Bronchial epithelial cell (primary cell): Measurements from ENCODE around the gene PRKACB. TPM values are rescaled to one million over a fixed set of nuclear protein-coding genes. Genes with fewer than 3 reads are reported as not detected.
"Not testable (repeated sequence)": the region's sequence is repeated elsewhere in the genome, so short reads cannot be mapped to it uniquely, and the experiment has no call there.

Source experiments
- DNase-seq: peaks from one replicate; pipeline ENCODE4 v3.0.0-alpha.2; 2010; ENCODE audit warnings: low read depth
- FAIRE-seq: peaks from 2 replicates; lab custom pipeline; 2011; peaks lifted over from hg19 to GRCh38; lab: Jason Lieb, UNC
- H3K27me3 ChIP-seq: 2 replicates; pipeline ENCODE4 v1.5.1; 2011; ENCODE audit warnings: low read length; ENCODE audit not compliant: control insufficient read depth, insufficient read depth
- H3K36me3 ChIP-seq: 2 replicates; pipeline ENCODE4 v1.5.1; 2011; ENCODE audit warnings: low read length; ENCODE audit not compliant: control insufficient read depth, insufficient read depth
- H3K4me3 ChIP-seq: 2 replicates; pipeline ENCODE4 v1.5.1; 2011; ENCODE audit warnings: mild to moderate bottlenecking, low read depth, low read length, control low read depth
- CTCF ChIP-seq: IDR thresholded peaks from 2 replicates; pipeline ENCODE4 v1.5.1; 2011; ENCODE audit warnings: mild to moderate bottlenecking, moderate library complexity, low read length, control low read depth, inconsistent platforms; ENCODE audit not compliant: insufficient read depth, severe bottlenecking
- total RNA-seq: library from RNA; depleted of rRNA; stranded (reverse); fragments of >200 nt; gene quantifications from 2 replicates; pipeline ENCODE4 v1.2.1, GENCODE V29; 2014

The PRKACB gene
- total RNA-seq, 1 donor from 2014 or later: 2.1 TPM

GRCh38 chr1:84225646-84226045 is 81.6 kb downstream of the PRKACB start:
- TF ChIP-seq CTCF: no peak
- FAIRE-seq: peak; percentile 89
- Histone ChIP-seq H3K36me3 (no peaks in the 10 kb centered on the region), H3K4me3 (no peak overlapping the region), H3K27me3 (no peaks in the 10 kb centered on the region)
- DNase-seq: no peak

- FAIRE-seq, H3K4me3 ChIP-seq: not testable (repeated sequence)
These were observed 88.6 kb downstream of the PRKACB start for GRCh38 chr1:84232676-84233075.

GRCh38 chr1:84236256-84236655 is 92.2 kb downstream of the PRKACB start:
- DNase-seq (no peak), FAIRE-seq (no peak)
- Histone ChIP-seq H3K36me3 (no peaks in the 10 kb centered on the region), H3K4me3 (no peak overlapping the region), H3K27me3 (no peaks in the 10 kb centered on the region)
- no peak for TF ChIP-seq CTCF

More at GRCh38 chr1:84232676-84233075, 88.6 kb downstream of the PRKACB start:
- DNase-seq, H3K36me3 ChIP-seq, H3K27me3 ChIP-seq: not testable (repeated sequence)

DNA sequence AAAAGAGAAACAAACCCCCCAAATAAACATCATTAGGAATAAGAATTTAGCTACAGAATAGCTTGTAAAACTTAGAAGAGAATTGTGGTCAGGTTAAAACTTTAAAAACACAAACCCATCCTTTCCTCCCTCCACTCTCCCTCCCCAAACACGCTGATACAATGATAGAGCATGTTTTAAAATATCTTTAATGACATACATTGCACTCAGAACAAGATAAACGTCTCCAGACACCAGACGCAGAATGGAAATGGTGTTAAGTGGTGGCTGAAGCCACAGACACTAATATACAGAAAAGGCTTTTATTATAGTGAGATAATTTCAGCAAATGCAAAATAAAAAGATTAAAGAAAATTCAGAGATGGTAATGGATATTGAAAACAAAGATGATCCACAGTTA is 98.6 kb downstream of the PRKACB start:
- DNase-seq: no peak
- no peak for TF ChIP-seq CTCF
- Histone ChIP-seq H3K27me3 (no peaks in the 10 kb centered on the region), H3K36me3 (no peaks in the 10 kb centered on the region), H3K4me3 (no peak overlapping the region)
- FAIRE-seq: no peak

DNA sequence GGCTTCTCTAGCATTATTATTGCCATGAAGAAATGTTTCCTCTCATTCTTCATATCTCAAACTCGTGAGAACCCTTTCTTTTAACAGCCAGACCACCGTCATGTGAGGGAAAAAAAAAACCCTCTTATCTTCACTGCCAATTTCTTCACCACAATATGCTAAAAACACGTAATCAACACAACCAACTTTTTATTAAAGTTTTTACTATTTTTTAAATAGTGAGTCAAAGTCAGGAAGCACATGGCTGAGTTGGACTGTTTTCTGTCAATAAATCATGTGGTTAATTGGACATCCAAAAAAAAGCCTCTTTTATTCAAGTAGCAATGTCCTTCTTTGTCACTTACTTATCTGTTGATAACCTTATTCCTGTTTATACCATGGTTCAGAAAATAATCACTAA is 101.5 kb downstream of the PRKACB start:
- H3K27me3 ChIP-seq: no peaks in the 10 kb centered on the region
- FAIRE-seq: no peak
- TF ChIP-seq CTCF: no peak

GRCh38 chr1:84246213-84246612 is 102.1 kb downstream of the PRKACB start:
- FAIRE-seq (no peak), DNase-seq (no peak)
- H3K36me3 ChIP-seq: no peaks in the 10 kb centered on the region
- H3K27me3 ChIP-seq: no peaks in the 10 kb centered on the region
- no peak for TF ChIP-seq CTCF
- no peak overlapping the region for H3K4me3 ChIP-seq

More for the DNA sequence above, 101.5 kb downstream of the PRKACB start:
- no peaks in the 10 kb centered on the region for H3K36me3 ChIP-seq
- H3K4me3 ChIP-seq: no peak overlapping the region
- DNase-seq: no peak
